ENCODE measurements around the gene CPA1. TPM values are rescaled to one million over a fixed set of nuclear protein-coding genes. Genes with fewer than 3 reads are reported as not detected.

Gene CPA1
- total and polyA plus RNA-seq, 2 of the 13 experiments (the other 11 are each of a cell fraction or from before 2014, with no cell fraction given), result 0.20 to 0.58 TPM

- Histone ChIP-seq H3K79me2 (ENCODE audit: insufficient read depth, low read length) (no peaks in the 10 kb centered on the region), H3K9ac (ENCODE audit: insufficient read depth, low read depth, low read length) (no peak overlapping the region), H3K36me3 (replicated peaks in 1 of 2; ENCODE audit: control insufficient read depth in 1 of 2, insufficient read depth in 2 of 2, low read length in 2 of 2) (no peaks in the 10 kb centered on the region), H2AFZ (ENCODE audit: low read length) (no peak overlapping the region), H3K4me2 (ENCODE audit: low read depth, low read length) (no peak overlapping the region), H3K4me3 (replicated peaks in 1 of 3; ENCODE audit: insufficient read depth in 1 of 3, low read depth in 2 of 3, low read length in 3 of 3) (no peak overlapping the region), H4K20me1 (ENCODE audit: insufficient read depth, low read length) (no peaks in the 10 kb centered on the region), H3K27me3 (ENCODE audit: control insufficient read depth in 1 of 2, insufficient read depth in 2 of 2, low read length in 2 of 2) (peaks cover 3% of the 10 kb centered on the region in 2 experiments; a peak in 3 of 5 replicates), H3K4me1 (ENCODE audit: insufficient read depth, low read length) (peaks cover 8% of the 10 kb centered on the region), H3K9me3 (ENCODE audit: low read length) (no peaks in the 10 kb centered on the region), H3K27ac (ENCODE audit: extremely low read length, insufficient read depth, low read length) (no peak overlapping the region)
- no peak for TF ChIP-seq ETV5 (CRISPR knock-in tag; IDR thresholded peaks at IDR 0.05; ENCODE audit: borderline replicate concordance)
- TF ChIP-seq ZNF549 (CRISPR knock-in tag; IDR thresholded peaks at IDR 0.05), result no peak
- no peak for TF ChIP-seq NR2F2 (IDR thresholded peaks at IDR 0.05; ENCODE audit: borderline replicate concordance, low read depth)
- no peak for TF ChIP-seq MIER3 (CRISPR knock-in tag; IDR thresholded peaks at IDR 0.05; ENCODE audit: borderline replicate concordance)
- no peak for TF ChIP-seq GABPB1 (CRISPR knock-in tag; IDR thresholded peaks at IDR 0.05)
- TF ChIP-seq FOXO1 (CRISPR knock-in tag; IDR thresholded peaks at IDR 0.05), result no peak
- no peak for TF ChIP-seq ZBTB21 (CRISPR knock-in tag; IDR thresholded peaks at IDR 0.05)
- no peak for TF ChIP-seq PREB (CRISPR knock-in tag; IDR thresholded peaks at IDR 0.05)
- TF ChIP-seq CSRNP2 (CRISPR knock-in tag; conservative IDR thresholded peaks at IDR 0.05; ENCODE audit: low read depth), result no peak
- TF ChIP-seq NONO (IDR thresholded peaks at IDR 0.05), result no peak
- TF ChIP-seq NONO (CRISPR knock-in tag; conservative IDR thresholded peaks at IDR 0.05), result no peak
- no peak for TF ChIP-seq MED1 (CRISPR knock-in tag; IDR thresholded peaks at IDR 0.05)
- TF ChIP-seq ELF3 (CRISPR knock-in tag; IDR thresholded peaks at IDR 0.05), result no peak
- no peak for TF ChIP-seq MYC (CRISPR knock-in tag; IDR thresholded peaks at IDR 0.05; ENCODE audit: borderline replicate concordance)
- TF ChIP-seq SRSF9 (IDR thresholded peaks at IDR 0.05; ENCODE audit: borderline replicate concordance, insufficient read depth, low read depth, low read length, poor library complexity, severe bottlenecking), result no peak
- no peak for TF ChIP-seq SMAD9 (CRISPR knock-in tag; IDR thresholded peaks at IDR 0.05)
- TF ChIP-seq RELA (CRISPR knock-in tag; IDR thresholded peaks at IDR 0.05), result no peak
- TF ChIP-seq RNF219 (CRISPR knock-in tag; IDR thresholded peaks at IDR 0.05), result no peak
- TF ChIP-seq ZNF333 (CRISPR knock-in tag; IDR thresholded peaks at IDR 0.05; ENCODE audit: borderline replicate concordance), result no peak
- ATAC-seq (no peak), FAIRE-seq (no peak), DNase-seq (ENCODE audit: low spot score) (no peak)
- no TSS peak for BruUV-seq (replicated peaks)
- POLR2A ChIA-PET, result no interaction called here
- 33% methylated on average over 8 of the region's 8 CpGs for WGBS (ENCODE audit: low lambda C conversion rate)
- intact Hi-C loops (cut with micrococcal nuclease; ENCODE audit: unreplicated experiment) (no loop called here), in situ Hi-C loops (cut with HindIII; ENCODE audit: extremely low pct_ligation_motif_present, low pct_unique_long_range_greater_than_20kb) (no loop called here)
- CTCF ChIA-PET (ENCODE audit: low intra/inter-chr PET ratio, low total read pairs), result no interaction called here
Measured at GRCh38 chr7:130345136-130345535, 35.2 kb upstream of the CPA1 start.
